Suprapubic skin (tissue), 4 donors: Measurements from ENCODE around the gene MGARP.

Source experiments
- EP300 ChIP-seq: sonication (generic); formaldehyde crosslinking; IDR thresholded peaks from one replicate; pipeline ENCODE4 v1.6.1; 2017; ENCODE audit warnings: antibody characterized with exemption
- POLR2A ChIP-seq, 2 donors: fragments of 450-650 bp; IDR thresholded peaks; one replicate each; pipeline ENCODE4 v1.6.1; 2017; ENCODE audit warnings: antibody characterized with exemption in 2 of 2, mild to moderate bottlenecking in 2 of 2, moderate library complexity in 2 of 2
- POLR2AphosphoS5 ChIP-seq, 3 donors: sonication (generic); formaldehyde crosslinking; IDR thresholded peaks; one replicate each; pipeline ENCODE4 v1.6.1; 2017; ENCODE audit warnings: antibody characterized with exemption in 3 of 3

GRCh38 chr4:139242511-139243051 is 37.4 kb downstream of the MGARP start:
- TF ChIP-seq POLR2AphosphoS5 (IDR thresholded peaks at IDR 0.05) (no peak), EP300 (no peak), POLR2A (IDR thresholded peaks at IDR 0.05) (no peak)
